ENCODE measurements around the gene CHD3.
A peak's percentile ranks its signal among the peaks of the same experiment; 100 is the strongest.

Gene CHD3

GRCh38 chr17:7888184-7888920 is at the start of gene CHD3:
TSS of gene CHD3 (plus strand) at chr17:7888789. CDS start at chr17:7889001, 212 bp downstream.
- Histone ChIP-seq H3K9ac (ENCODE audit: low read length) (peak within 1 kb of the TSS; percentile 84), H3K9me3 (ENCODE audit: control insufficient read depth, low read length) (no peaks in the 10 kb centered on the region), H3K4me1 (ENCODE audit: control insufficient read depth, insufficient read depth, low read length) (peaks cover 37% of the 10 kb centered on the region), H3K27me3 (replicated peaks; ENCODE audit: control insufficient read depth, insufficient read depth, low read length) (no peaks in the 10 kb centered on the region), H3K4me3 (ENCODE audit: low read length) (peak within 1 kb of the TSS; percentile 89), H3K36me3 (ENCODE audit: control insufficient read depth, insufficient read depth, low read length, severe bottlenecking) (peaks cover 16% of the 10 kb centered on the region)
- peak; percentile 53 for DNase-seq (ENCODE audit: low read depth)

- DNase-seq (ENCODE audit: low read depth), result no peak
- Histone ChIP-seq H3K9me3 (ENCODE audit: control insufficient read depth, low read length) (no peaks in the 10 kb centered on the region), H3K27me3 (replicated peaks; ENCODE audit: control insufficient read depth, insufficient read depth, low read length) (no peaks in the 10 kb centered on the region), H3K4me3 (ENCODE audit: low read length) (peak overlapping the region; percentile 77), H3K9ac (ENCODE audit: low read length) (peak overlapping the region; percentile 66), H3K4me1 (ENCODE audit: control insufficient read depth, insufficient read depth, low read length) (peaks cover 41% of the 10 kb centered on the region), H3K36me3 (ENCODE audit: control insufficient read depth, insufficient read depth, low read length, severe bottlenecking) (peaks cover 4% of the 10 kb centered on the region)
Measured at GRCh38 chr17:7839190-7839875, 49.3 kb upstream of the CHD3 start.

GRCh38 chr17:7839876-7840261 is 48.7 kb upstream of the CHD3 start:
- Histone ChIP-seq H3K27me3 (replicated peaks; ENCODE audit: control insufficient read depth, insufficient read depth, low read length) (no peaks in the 10 kb centered on the region), H3K36me3 (ENCODE audit: control insufficient read depth, insufficient read depth, low read length, severe bottlenecking) (peaks cover 4% of the 10 kb centered on the region), H3K9me3 (ENCODE audit: control insufficient read depth, low read length) (no peaks in the 10 kb centered on the region), H3K4me3 (ENCODE audit: low read length) (no peak overlapping the region), H3K4me1 (ENCODE audit: control insufficient read depth, insufficient read depth, low read length) (peaks cover 41% of the 10 kb centered on the region), H3K9ac (ENCODE audit: low read length) (no peak overlapping the region)
- DNase-seq (ENCODE audit: low read depth), result peak; percentile 44

- no peak for DNase-seq (ENCODE audit: low read depth)
- Histone ChIP-seq H3K9ac (ENCODE audit: low read length) (peak overlapping the region; percentile 72), H3K36me3 (ENCODE audit: control insufficient read depth, insufficient read depth, low read length, severe bottlenecking) (peaks cover 4% of the 10 kb centered on the region), H3K27me3 (replicated peaks; ENCODE audit: control insufficient read depth, insufficient read depth, low read length) (no peaks in the 10 kb centered on the region), H3K4me1 (ENCODE audit: control insufficient read depth, insufficient read depth, low read length) (peaks cover 47% of the 10 kb centered on the region), H3K4me3 (ENCODE audit: low read length) (no peak overlapping the region), H3K9me3 (ENCODE audit: control insufficient read depth, low read length) (no peaks in the 10 kb centered on the region)
Measured at GRCh38 chr17:7840441-7840840, 48.1 kb upstream of the CHD3 start.

- DNase-seq (ENCODE audit: low read depth), result no peak
- Histone ChIP-seq H3K9me3 (ENCODE audit: control insufficient read depth, low read length) (no peaks in the 10 kb centered on the region), H3K36me3 (ENCODE audit: control insufficient read depth, insufficient read depth, low read length, severe bottlenecking) (peaks cover 4% of the 10 kb centered on the region), H3K4me3 (ENCODE audit: low read length) (peak overlapping the region; percentile 95), H3K9ac (ENCODE audit: low read length) (peak overlapping the region; percentile 72), H3K4me1 (ENCODE audit: control insufficient read depth, insufficient read depth, low read length) (peaks cover 51% of the 10 kb centered on the region), H3K27me3 (replicated peaks; ENCODE audit: control insufficient read depth, insufficient read depth, low read length) (no peaks in the 10 kb centered on the region)
Measured at GRCh38 chr17:7840875-7841274, 47.7 kb upstream of the CHD3 start.

- no peaks in the 10 kb centered on the region for H3K9me3 ChIP-seq (ENCODE audit: control insufficient read depth, low read length)
- peak overlapping the region; percentile 95 for H3K4me3 ChIP-seq (ENCODE audit: low read length)
- peak overlapping the region; percentile 96 for H3K9ac ChIP-seq (ENCODE audit: low read length)
- H3K36me3 ChIP-seq (ENCODE audit: control insufficient read depth, insufficient read depth, low read length, severe bottlenecking), result peaks cover 6% of the 10 kb centered on the region
- H3K27me3 ChIP-seq (replicated peaks; ENCODE audit: control insufficient read depth, insufficient read depth, low read length), result no peaks in the 10 kb centered on the region
- H3K4me1 ChIP-seq (ENCODE audit: control insufficient read depth, insufficient read depth, low read length), result peaks cover 51% of the 10 kb centered on the region
- DNase-seq (ENCODE audit: low read depth), result peak; percentile 95
Measured at GRCh38 chr17:7841396-7841914, 47.1 kb upstream of the CHD3 start.

GRCh38 chr17:7841915-7842379 is 46.6 kb upstream of the CHD3 start:
- peak overlapping the region; percentile 96 for H3K9ac ChIP-seq (ENCODE audit: low read length)
- no peaks in the 10 kb centered on the region for H3K9me3 ChIP-seq (ENCODE audit: control insufficient read depth, low read length)
- H3K36me3 ChIP-seq (ENCODE audit: control insufficient read depth, insufficient read depth, low read length, severe bottlenecking), result peaks cover 9% of the 10 kb centered on the region
- peak; percentile 94 for DNase-seq (ENCODE audit: low read depth)
- H3K4me3 ChIP-seq (ENCODE audit: low read length), result peak overlapping the region; percentile 95
- H3K27me3 ChIP-seq (replicated peaks; ENCODE audit: control insufficient read depth, insufficient read depth, low read length), result no peaks in the 10 kb centered on the region
- peaks cover 49% of the 10 kb centered on the region for H3K4me1 ChIP-seq (ENCODE audit: control insufficient read depth, insufficient read depth, low read length)

- H3K9ac ChIP-seq (ENCODE audit: low read length), result peak overlapping the region; percentile 96
- DNase-seq (ENCODE audit: low read depth), result peak; percentile 90
Measured at GRCh38 chr17:7842380-7843256, 46.0 kb upstream of the CHD3 start.

GRCh38 chr17:7843257-7843535 is 45.4 kb upstream of the CHD3 start:
- Histone ChIP-seq H3K4me1 (ENCODE audit: control insufficient read depth, insufficient read depth, low read length) (peaks cover 40% of the 10 kb centered on the region), H3K9ac (ENCODE audit: low read length) (peak overlapping the region; percentile 96), H3K9me3 (ENCODE audit: control insufficient read depth, low read length) (no peaks in the 10 kb centered on the region), H3K27me3 (replicated peaks; ENCODE audit: control insufficient read depth, insufficient read depth, low read length) (no peaks in the 10 kb centered on the region), H3K36me3 (ENCODE audit: control insufficient read depth, insufficient read depth, low read length, severe bottlenecking) (peaks cover 10% of the 10 kb centered on the region), H3K4me3 (ENCODE audit: low read length) (peak overlapping the region; percentile 95)
- DNase-seq (ENCODE audit: low read depth), result no peak

More at GRCh38 chr17:7842380-7843256, 46.0 kb upstream of the CHD3 start:
- H3K4me3 ChIP-seq (ENCODE audit: low read length), result peak overlapping the region; percentile 95
- no peaks in the 10 kb centered on the region for H3K9me3 ChIP-seq (ENCODE audit: control insufficient read depth, low read length)
- peaks cover 42% of the 10 kb centered on the region for H3K4me1 ChIP-seq (ENCODE audit: control insufficient read depth, insufficient read depth, low read length)
- H3K36me3 ChIP-seq (ENCODE audit: control insufficient read depth, insufficient read depth, low read length, severe bottlenecking), result peaks cover 10% of the 10 kb centered on the region
- no peaks in the 10 kb centered on the region for H3K27me3 ChIP-seq (replicated peaks; ENCODE audit: control insufficient read depth, insufficient read depth, low read length)

GRCh38 chr17:7843536-7844291 is 44.9 kb upstream of the CHD3 start:
- peak; percentile 89 for DNase-seq (ENCODE audit: low read depth)
- Histone ChIP-seq H3K27me3 (replicated peaks; ENCODE audit: control insufficient read depth, insufficient read depth, low read length) (no peaks in the 10 kb centered on the region), H3K9me3 (ENCODE audit: control insufficient read depth, low read length) (no peaks in the 10 kb centered on the region), H3K36me3 (ENCODE audit: control insufficient read depth, insufficient read depth, low read length, severe bottlenecking) (peaks cover 10% of the 10 kb centered on the region), H3K4me3 (ENCODE audit: low read length) (peak overlapping the region; percentile 95), H3K9ac (ENCODE audit: low read length) (peak overlapping the region; percentile 96), H3K4me1 (ENCODE audit: control insufficient read depth, insufficient read depth, low read length) (peaks cover 36% of the 10 kb centered on the region)

All from adipocyte (in vitro differentiated cells).